Gastroesophageal sphincter (tissue), 4 donors: ENCODE results near the gene TMEM135. TPM values are rescaled to one million over a fixed set of nuclear protein-coding genes. Genes with fewer than 3 reads are reported as not detected.

Experiments used
- ATAC-seq: fragments of 150-250 bp; one replicate; pipeline ENCODE4 v1.9.1; 2016; ENCODE audit warnings: mild to moderate bottlenecking, moderate library complexity
- H3K27ac ChIP-seq, 4 donors: fragments of 200-600 bp; sonication (generic) in 3 of 4; 1 replicate in 3 of 4; 2 replicates in 1 of 4; pipeline ENCODE4 v1.5.1; 2016 to 2019
- H3K27me3 ChIP-seq: fragments of 200-600 bp; sonication (generic); one replicate; pipeline ENCODE4 v1.5.1; 2019
- H3K36me3 ChIP-seq, 2 donors: fragments of 200-600 bp; sonication (generic); one replicate each; pipeline ENCODE4 v1.5.1; 2019; ENCODE audit warnings: control low read depth in 1 of 2
- H3K4me1 ChIP-seq, 3 donors: fragments of 200-600 bp; sonication (generic); 1 replicate in 2 of 3; 2 replicates in 1 of 3; pipeline ENCODE4 v1.5.1; 2016 to 2019; ENCODE audit warnings: control low read depth in 2 of 3
- H3K4me3 ChIP-seq, 2 donors: fragments of 200-600 bp; sonication (generic); one replicate each; pipeline ENCODE4 v1.5.1; 2019; ENCODE audit warnings: mild to moderate bottlenecking in 1 of 2, moderate library complexity in 1 of 2
- H3K9me3 ChIP-seq, 3 donors: fragments of 200-600 bp; sonication (generic); one replicate each; pipeline ENCODE4 v1.5.1; 2017 to 2019; ENCODE audit warnings: control low read depth in 2 of 3
- EP300 ChIP-seq: sonication (generic); formaldehyde crosslinking; IDR thresholded peaks from one replicate; pipeline ENCODE4 v1.6.1; 2017; ENCODE audit warnings: antibody characterized with exemption, mild to moderate bottlenecking
- POLR2A ChIP-seq, 2 donors: fragments of 450-650 bp; IDR thresholded peaks; one replicate each; pipeline ENCODE4 v1.6.1; 2017; ENCODE audit warnings: antibody characterized with exemption in 2 of 2, mild to moderate bottlenecking in 2 of 2, moderate library complexity in 1 of 2
- POLR2AphosphoS5 ChIP-seq: sonication (generic); formaldehyde crosslinking; IDR thresholded peaks from one replicate; pipeline ENCODE4 v1.6.1; 2017; ENCODE audit warnings: antibody characterized with exemption
- WGBS, 2 donors: methylation state at CpG; one replicate each; pipeline ENCODE4 v1.1.5; 2018; ENCODE audit warnings: low coverage in 1 of 2; 5-methylcytosine and 5-hydroxymethylcytosine counted together
- total RNA-seq, 4 donors: library from RNA; depleted of rRNA; stranded (reverse); fragments of >200 nt; gene quantifications; one replicate each; pipeline ENCODE4 v1.1.0, GENCODE V29; 2016
- TF ChIP-seq, protein P1 (sequence below), 4 experiments: fragments of 200-600 bp in 2 of 4; fragments of 450-650 bp in 2 of 4; sonication (generic) in 1 of 4; IDR thresholded peaks; one replicate each; pipeline ENCODE4 v1.5.1; 2017 to 2019; ENCODE audit warnings: antibody characterized with exemption in 4 of 4, mild to moderate bottlenecking in 2 of 4, moderate library complexity in 2 of 4

The TMEM135 gene
- total RNA-seq, 4 donors from 2014 or later, result 9.6 to 25.7 (median 17.0) TPM

DNA sequence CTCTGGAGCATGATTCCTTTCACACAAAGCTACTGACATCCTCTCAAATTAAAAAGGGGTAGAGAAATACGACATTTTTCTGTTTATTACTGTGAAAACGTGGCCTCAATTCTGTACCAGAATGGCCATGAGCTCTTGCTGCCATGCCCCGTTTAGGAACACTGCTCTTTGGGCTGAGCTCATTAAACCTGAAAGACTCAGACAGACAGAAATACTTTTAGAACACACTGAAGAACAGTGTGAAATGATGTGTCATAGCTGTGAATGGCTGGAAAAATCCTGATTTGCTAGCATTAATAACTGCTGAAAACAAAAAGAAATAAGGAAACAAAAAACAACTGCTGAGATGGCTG is 32.2 kb upstream of the TMEM135 start:
- H3K27me3 ChIP-seq, result no peaks in the 10 kb centered on the region
- no peak for TF ChIP-seq EP300
- TF ChIP-seq, protein P1, sequence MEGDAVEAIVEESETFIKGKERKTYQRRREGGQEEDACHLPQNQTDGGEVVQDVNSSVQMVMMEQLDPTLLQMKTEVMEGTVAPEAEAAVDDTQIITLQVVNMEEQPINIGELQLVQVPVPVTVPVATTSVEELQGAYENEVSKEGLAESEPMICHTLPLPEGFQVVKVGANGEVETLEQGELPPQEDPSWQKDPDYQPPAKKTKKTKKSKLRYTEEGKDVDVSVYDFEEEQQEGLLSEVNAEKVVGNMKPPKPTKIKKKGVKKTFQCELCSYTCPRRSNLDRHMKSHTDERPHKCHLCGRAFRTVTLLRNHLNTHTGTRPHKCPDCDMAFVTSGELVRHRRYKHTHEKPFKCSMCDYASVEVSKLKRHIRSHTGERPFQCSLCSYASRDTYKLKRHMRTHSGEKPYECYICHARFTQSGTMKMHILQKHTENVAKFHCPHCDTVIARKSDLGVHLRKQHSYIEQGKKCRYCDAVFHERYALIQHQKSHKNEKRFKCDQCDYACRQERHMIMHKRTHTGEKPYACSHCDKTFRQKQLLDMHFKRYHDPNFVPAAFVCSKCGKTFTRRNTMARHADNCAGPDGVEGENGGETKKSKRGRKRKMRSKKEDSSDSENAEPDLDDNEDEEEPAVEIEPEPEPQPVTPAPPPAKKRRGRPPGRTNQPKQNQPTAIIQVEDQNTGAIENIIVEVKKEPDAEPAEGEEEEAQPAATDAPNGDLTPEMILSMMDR (IDR thresholded peaks at IDR 0.05), result no peak
- TF ChIP-seq POLR2AphosphoS5, result no peak
- no peak for TF ChIP-seq POLR2A (IDR thresholded peaks at IDR 0.05)
- H3K27ac ChIP-seq, result no peak overlapping the region
- WGBS, 2 donors, result 56 to 89% methylated on average over 2 to 3 of the region's 3 CpGs
- H3K36me3 ChIP-seq, result no peaks in the 10 kb centered on the region
- H3K4me3 ChIP-seq, result no peak overlapping the region
- H3K4me1 ChIP-seq, result no peaks in the 10 kb centered on the region
- H3K9me3 ChIP-seq, result no peaks in the 10 kb centered on the region
- no peak for ATAC-seq

DNA sequence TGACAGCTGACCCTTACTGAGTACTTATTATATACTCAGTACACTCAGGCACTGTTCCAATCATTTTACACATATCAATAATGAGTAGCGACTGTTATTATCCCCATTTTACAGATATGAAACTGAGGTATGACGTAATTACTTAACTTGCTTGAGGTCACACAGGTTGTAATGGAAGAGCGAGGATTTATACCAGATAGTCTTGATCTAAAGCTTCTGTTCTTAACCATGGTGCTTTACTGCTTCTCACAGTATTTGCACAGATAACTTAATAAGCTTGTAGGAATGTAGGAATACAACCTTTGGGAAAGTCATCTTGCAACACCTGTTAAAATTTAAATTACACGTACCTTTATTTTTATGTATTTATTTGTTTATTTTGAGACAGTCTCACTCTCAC is 31.7 kb upstream of the TMEM135 start:
- no peaks in the 10 kb centered on the region for H3K36me3 ChIP-seq
- no peak for ATAC-seq
- no peaks in the 10 kb centered on the region for H3K27me3 ChIP-seq
- H3K9me3 ChIP-seq, result no peaks in the 10 kb centered on the region
- no peaks in the 10 kb centered on the region for H3K4me1 ChIP-seq
- TF ChIP-seq, protein P1 (IDR thresholded peaks at IDR 0.05), result no peak
- TF ChIP-seq POLR2AphosphoS5, result no peak
- no peak for TF ChIP-seq POLR2A (IDR thresholded peaks at IDR 0.05)
- H3K4me3 ChIP-seq, result no peak overlapping the region
- WGBS, 2 donors, result 90 to 96% methylated on average over 2 to 4 of the region's 4 CpGs
- no peak overlapping the region for H3K27ac ChIP-seq

DNA sequence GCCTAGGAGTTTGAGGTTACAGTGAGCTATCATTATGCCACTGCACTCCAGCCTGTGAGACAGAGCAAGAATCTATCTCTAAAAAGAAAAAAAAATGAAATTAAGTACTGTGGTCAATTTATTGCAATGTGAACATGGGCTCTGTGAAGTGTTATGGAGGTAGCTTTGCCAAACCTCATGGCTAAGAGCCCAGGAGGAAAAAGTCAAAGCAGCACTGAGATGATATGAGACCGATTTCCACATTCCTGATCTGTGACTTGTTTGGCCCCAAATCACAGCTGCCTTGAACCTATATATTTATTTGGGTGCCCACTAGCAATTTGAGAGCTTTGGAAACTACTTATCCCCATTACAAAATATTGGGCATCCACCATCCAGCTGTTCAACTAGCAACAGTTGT is 29.8 kb upstream of the TMEM135 start:
- 33 to 83% methylated on average over 1 of the region's 1 CpG for WGBS, 2 donors
- no peaks in the 10 kb centered on the region for H3K9me3 ChIP-seq
- ATAC-seq, result no peak
- no peak overlapping the region for H3K27ac ChIP-seq
- no peak overlapping the region for H3K4me3 ChIP-seq
- peaks cover 0 to 2% (median 0%) of the 10 kb centered on the region in 3 donors for H3K4me1 ChIP-seq
- H3K36me3 ChIP-seq, result no peaks in the 10 kb centered on the region
- H3K27me3 ChIP-seq, result no peaks in the 10 kb centered on the region
- TF ChIP-seq POLR2A (IDR thresholded peaks at IDR 0.05) (no peak), POLR2AphosphoS5 (no peak), EP300 (no peak)
- TF ChIP-seq, protein P1 (IDR thresholded peaks at IDR 0.05), result no peak

DNA sequence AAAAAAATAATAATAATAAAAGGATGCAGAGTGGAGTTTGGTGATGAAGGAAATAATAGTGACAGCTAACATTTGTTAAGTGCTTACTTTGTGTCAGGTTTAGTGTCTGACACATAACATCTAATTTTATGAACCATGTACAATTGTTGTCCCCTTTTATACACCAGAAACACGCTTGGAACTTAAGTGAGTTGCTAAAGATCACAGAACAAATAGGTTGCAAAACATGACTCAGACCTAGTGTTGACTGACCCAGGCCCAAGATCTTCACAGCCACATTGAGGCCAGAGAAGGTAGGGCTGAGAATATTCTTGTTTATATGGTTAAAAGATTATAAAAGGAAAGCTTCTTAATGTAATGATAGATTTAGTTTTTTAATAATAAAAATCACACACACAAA is 25.6 kb upstream of the TMEM135 start:
- Histone ChIP-seq H3K27me3 (no peaks in the 10 kb centered on the region), H3K4me3 (no peak overlapping the region), H3K27ac (no peak overlapping the region), H3K36me3 (no peaks in the 10 kb centered on the region), H3K9me3 (no peaks in the 10 kb centered on the region), H3K4me1 (peaks cover 0 to 14% (median 0%) of the 10 kb centered on the region in 3 donors)
- TF ChIP-seq POLR2A (IDR thresholded peaks at IDR 0.05) (no peak), EP300 (no peak), POLR2AphosphoS5 (no peak)
- TF ChIP-seq, protein P1 (IDR thresholded peaks at IDR 0.05), result no peak
- ATAC-seq, result no peak
- WGBS, 2 donors, result 86% methylated on average over 1 of the region's 1 CpG

DNA sequence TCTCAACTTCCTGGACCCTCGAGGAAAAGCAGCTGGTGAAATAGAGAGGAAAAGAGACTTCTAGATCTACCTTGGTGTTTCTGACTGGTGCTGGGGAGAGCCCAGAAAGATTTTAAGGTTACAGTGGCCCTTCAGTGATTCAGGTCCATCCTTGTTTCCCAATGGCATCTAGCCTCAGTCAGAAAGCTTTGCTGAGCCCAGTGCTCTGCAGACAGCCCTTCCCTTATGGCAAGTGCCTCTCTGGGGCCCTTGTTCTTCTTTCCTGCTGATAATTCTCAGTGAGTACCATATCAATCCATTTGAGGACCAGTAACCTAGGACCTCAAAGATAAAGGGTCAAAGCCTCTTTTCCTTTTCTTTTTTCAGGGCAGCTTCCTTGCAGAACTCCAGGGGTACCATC is 25.1 kb upstream of the TMEM135 start:
- Histone ChIP-seq H3K36me3 (no peaks in the 10 kb centered on the region), H3K4me3 (no peak overlapping the region), H3K27me3 (no peaks in the 10 kb centered on the region), H3K4me1 (peaks cover 0 to 14% (median 0%) of the 10 kb centered on the region in 3 donors), H3K9me3 (no peaks in the 10 kb centered on the region), H3K27ac (no peak overlapping the region)
- 69% methylated on average over 1 of the region's 1 CpG; no CpG with 5 or more reads in 1 of the 2 donors for WGBS, 2 donors
- ATAC-seq, result no peak
- TF ChIP-seq, protein P1 (IDR thresholded peaks at IDR 0.05), result no peak
- TF ChIP-seq POLR2A (IDR thresholded peaks at IDR 0.05) (no peak), EP300 (no peak), POLR2AphosphoS5 (no peak)
